Muscle layer of duodenum (tissue), 2 donors: Measurements from ENCODE around the gene NPRL2.

ENCODE experiments used
- H3K27ac ChIP-seq: one replicate; pipeline ENCODE4 v1.7.0; 2013; ENCODE audit warnings: mild to moderate bottlenecking, low read length
- H3K27me3 ChIP-seq: one replicate; pipeline ENCODE4 v1.7.0; 2013; ENCODE audit warnings: low read depth, mild to moderate bottlenecking, control low read depth, low read length
- H3K36me3 ChIP-seq, 2 donors: one replicate each; pipeline ENCODE4 v1.7.0; 2013; ENCODE audit warnings: low read length in 2 of 2, control low read depth in 1 of 2, mild to moderate bottlenecking in 1 of 2; ENCODE audit not compliant: insufficient read depth in 2 of 2, control insufficient read depth in 1 of 2
- H3K4me1 ChIP-seq, 2 donors: one replicate each; pipeline ENCODE4 v1.7.0; 2013; ENCODE audit warnings: low read length in 2 of 2, mild to moderate bottlenecking in 2 of 2, control low read depth in 1 of 2, moderate library complexity in 1 of 2; ENCODE audit not compliant: insufficient read depth in 2 of 2, control insufficient read depth in 1 of 2
- H3K4me3 ChIP-seq, 2 donors: one replicate each; pipeline ENCODE4 v1.7.0; 2013; ENCODE audit warnings: low read length in 2 of 2, low read depth in 1 of 2, mild to moderate bottlenecking in 1 of 2
- H3K9me3 ChIP-seq, 2 donors: one replicate each; pipeline ENCODE4 v1.7.0; 2013; ENCODE audit warnings: low read length in 2 of 2, control low read depth in 1 of 2, mild to moderate bottlenecking in 1 of 2; ENCODE audit not compliant: control insufficient read depth in 1 of 2
- donor health status: healthy.

NPRL2 gene

GRCh38 chr3:50299638-50299928 lies 51.0 kb downstream of the NPRL2 start:
- Histone ChIP-seq H3K4me3 (peak overlapping the region; percentile 64 to 77), H3K36me3 (no peaks in the 10 kb centered on the region), H3K4me1 (peaks cover 17 to 28% of the 10 kb centered on the region in 2 donors), H3K9me3 (no peaks in the 10 kb centered on the region), H3K27ac (peak overlapping the region; percentile 89), H3K27me3 (no peaks in the 10 kb centered on the region)

- no peaks in the 10 kb centered on the region for H3K36me3 ChIP-seq
- H3K27me3 ChIP-seq = no peaks in the 10 kb centered on the region
- H3K9me3 ChIP-seq = no peaks in the 10 kb centered on the region
- peaks cover 17 to 28% of the 10 kb centered on the region in 2 donors for H3K4me1 ChIP-seq
- H3K4me3 ChIP-seq = peak within 1 kb of the TSS; percentile 76 to 77
- peak within 1 kb of the TSS; percentile 89 for H3K27ac ChIP-seq
These were observed 51.5 kb downstream of the NPRL2 start, which contains the start of the genes HYAL3 and NAA80 for GRCh38 chr3:50298836-50299637. Gene HYAL3, minus strand, starts transcription at chr3:50299405. Its CDS starts 3,803 bp downstream, at chr3:50295602. Gene NAA80, minus strand, starts transcription at chr3:50299405. Its CDS starts 1,942 bp downstream, at chr3:50297463.

GRCh38 chr3:50297896-50298725 lies 52.5 kb downstream of the NPRL2 start:
- Histone ChIP-seq H3K36me3 (no peaks in the 10 kb centered on the region), H3K9me3 (no peaks in the 10 kb centered on the region), H3K4me3 (peak overlapping the region; percentile 76 to 77), H3K4me1 (peaks cover 17 to 32% of the 10 kb centered on the region in 2 donors), H3K27ac (peak overlapping the region; percentile 88), H3K27me3 (no peaks in the 10 kb centered on the region)

- Histone ChIP-seq H3K27ac (no peak overlapping the region), H3K4me1 (peaks cover 22 to 38% of the 10 kb centered on the region in 2 donors), H3K4me3 (no peak overlapping the region), H3K36me3 (no peaks in the 10 kb centered on the region), H3K27me3 (no peaks in the 10 kb centered on the region), H3K9me3 (no peaks in the 10 kb centered on the region)
These were observed 53.2 kb downstream of the NPRL2 start for GRCh38 chr3:50297384-50297775.
